Stimulated activated naive CD8-positive, alpha-beta T cell treated with anti-CD3 and anti-CD28 coated beads, Interleukin-15, Interleukin-2, amounts not matched to agents 100 ng/mL and 50 ng/mL, for 24 hours (primary cell): ENCODE results near the gene EGF.

Experiments
- H3K27ac Mint-ChIP-seq: one replicate; pipeline ENCODE4 v1.8.0; 2021; ENCODE audit warnings: mild to moderate bottlenecking, mixed read lengths
- H3K27me3 Mint-ChIP-seq: one replicate; pipeline ENCODE4 v1.8.0; 2021; ENCODE audit warnings: mixed read lengths
- H3K36me3 Mint-ChIP-seq: one replicate; pipeline ENCODE4 v1.8.0; 2021; ENCODE audit warnings: low read depth, mixed read lengths
- H3K4me1 Mint-ChIP-seq: one replicate; pipeline ENCODE4 v1.8.0; 2021; ENCODE audit warnings: low read depth, mixed read lengths
- H3K4me3 Mint-ChIP-seq: one replicate; pipeline ENCODE4 v1.8.0; 2021; ENCODE audit warnings: mild to moderate bottlenecking, mixed read lengths
- H3K9me3 Mint-ChIP-seq: one replicate; pipeline ENCODE4 v1.8.0; 2021; ENCODE audit warnings: mixed read lengths

The EGF gene

DNA sequence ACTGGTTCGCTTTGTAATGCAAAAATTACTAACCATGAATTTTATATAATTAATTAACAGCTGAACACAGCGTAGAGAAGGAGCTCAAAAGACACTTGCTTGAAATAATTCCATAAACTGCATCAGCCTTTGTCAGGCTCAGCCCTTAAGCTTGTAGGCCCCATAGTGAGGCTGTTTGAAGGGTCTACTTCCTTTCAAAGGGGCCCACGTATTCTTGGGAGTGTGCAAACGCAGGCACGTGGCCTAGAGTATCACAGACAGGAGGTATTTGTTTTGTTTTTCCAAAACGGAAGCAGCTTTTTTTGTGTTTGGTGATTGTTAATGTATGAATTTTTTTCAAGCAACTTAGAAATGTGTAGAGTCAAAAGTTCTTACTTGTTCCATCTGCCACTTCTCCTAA, 25.6 kb upstream of the EGF start:
- H3K36me3 Mint-ChIP-seq, result no peaks in the 10 kb centered on the region
- H3K9me3 Mint-ChIP-seq, result no peaks in the 10 kb centered on the region
- H3K27me3 Mint-ChIP-seq, result peaks cover 3% of the 10 kb centered on the region
- no peak overlapping the region for H3K27ac Mint-ChIP-seq
- no peak overlapping the region for H3K4me3 Mint-ChIP-seq
- no peaks in the 10 kb centered on the region for H3K4me1 Mint-ChIP-seq

DNA sequence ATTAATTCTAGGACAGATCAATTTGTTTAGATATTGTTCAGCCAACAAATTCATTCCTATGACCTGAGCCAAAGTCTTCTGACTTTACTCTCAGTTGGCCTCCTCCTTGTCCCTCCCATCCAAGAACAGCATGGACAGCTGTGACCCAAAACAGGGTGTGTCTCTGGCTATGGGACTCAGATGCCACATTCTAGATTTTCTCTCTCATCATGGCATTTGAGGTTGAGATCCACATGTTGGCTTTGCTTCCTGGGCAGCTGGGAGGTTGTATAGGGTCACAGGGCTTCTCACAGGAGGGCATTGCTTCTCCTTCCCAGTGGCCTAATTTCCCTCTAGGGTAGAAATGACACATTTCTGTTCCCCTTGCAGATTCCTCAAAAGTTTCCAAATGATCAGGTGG, 22.6 kb upstream of the EGF start:
- Mint-ChIP-seq H3K36me3 (no peaks in the 10 kb centered on the region), H3K9me3 (no peaks in the 10 kb centered on the region)

DNA sequence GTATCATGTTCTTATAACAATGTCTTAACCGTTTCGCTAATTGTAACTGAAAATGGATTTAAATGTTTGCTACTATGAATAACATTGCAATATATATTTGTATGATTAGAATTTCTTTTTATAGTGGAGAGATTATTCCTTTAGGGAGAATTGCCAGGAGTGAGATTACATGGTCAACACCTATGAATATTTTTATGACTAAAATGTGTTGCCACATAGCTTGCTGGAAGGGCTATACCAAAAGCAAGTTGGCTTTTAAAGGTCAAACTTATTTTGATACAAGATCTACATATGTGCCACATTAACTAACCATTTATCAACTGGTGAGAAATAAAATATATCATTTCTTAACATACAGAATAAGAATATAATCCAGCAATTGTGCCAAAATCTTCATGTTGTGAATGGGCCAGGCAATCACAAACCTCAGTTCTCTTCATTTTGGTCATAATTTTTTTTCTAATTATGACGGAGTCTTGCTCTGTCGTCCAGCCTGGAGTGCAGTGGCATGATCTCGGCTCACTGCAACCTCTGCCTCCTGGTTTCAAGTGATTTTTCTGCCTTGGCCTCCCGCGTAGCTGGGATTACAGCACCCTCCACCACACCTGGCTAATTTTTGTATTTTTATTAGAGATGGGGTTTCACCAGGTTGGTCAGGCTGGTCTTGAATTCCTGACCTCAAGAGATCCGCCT, 10.0 kb upstream of the EGF start:
- Mint-ChIP-seq H3K27me3 (peaks cover 34% of the 10 kb centered on the region), H3K4me1 (no peaks in the 10 kb centered on the region), H3K27ac (no peak overlapping the region), H3K4me3 (no peak overlapping the region), H3K36me3 (no peaks in the 10 kb centered on the region), H3K9me3 (peaks cover 9% of the 10 kb centered on the region)

More for the DNA sequence above, 22.6 kb upstream of the EGF start:
- Mint-ChIP-seq H3K4me3 (no peak overlapping the region), H3K4me1 (no peaks in the 10 kb centered on the region), H3K27ac (no peak overlapping the region), H3K27me3 (no peaks in the 10 kb centered on the region)

DNA sequence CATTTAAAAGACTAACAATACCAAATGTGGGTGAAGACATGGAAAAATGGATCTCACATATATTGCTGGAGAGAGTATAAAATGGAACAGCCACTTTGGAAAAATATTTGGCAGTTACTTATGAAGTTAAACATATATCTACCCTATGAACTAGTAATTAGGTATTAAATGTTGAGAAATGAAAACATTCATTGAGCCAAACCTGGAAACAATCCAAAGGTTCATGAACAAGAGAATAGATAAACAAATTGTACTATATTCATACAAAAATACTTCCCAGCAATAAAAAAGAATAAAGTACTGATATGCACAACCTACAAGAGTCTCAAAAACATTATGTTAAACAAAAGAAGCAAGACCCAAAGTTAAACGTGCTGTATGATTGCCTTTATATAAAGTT, 4.0 kb upstream of the EGF start:
- peaks cover 6% of the 10 kb centered on the region for H3K4me1 Mint-ChIP-seq
- H3K36me3 Mint-ChIP-seq, result no peaks in the 10 kb centered on the region
- peaks cover 55% of the 10 kb centered on the region for H3K27me3 Mint-ChIP-seq
- H3K9me3 Mint-ChIP-seq, result peaks cover 5% of the 10 kb centered on the region
- no peak overlapping the region for H3K4me3 Mint-ChIP-seq
- no peak overlapping the region for H3K27ac Mint-ChIP-seq

DNA sequence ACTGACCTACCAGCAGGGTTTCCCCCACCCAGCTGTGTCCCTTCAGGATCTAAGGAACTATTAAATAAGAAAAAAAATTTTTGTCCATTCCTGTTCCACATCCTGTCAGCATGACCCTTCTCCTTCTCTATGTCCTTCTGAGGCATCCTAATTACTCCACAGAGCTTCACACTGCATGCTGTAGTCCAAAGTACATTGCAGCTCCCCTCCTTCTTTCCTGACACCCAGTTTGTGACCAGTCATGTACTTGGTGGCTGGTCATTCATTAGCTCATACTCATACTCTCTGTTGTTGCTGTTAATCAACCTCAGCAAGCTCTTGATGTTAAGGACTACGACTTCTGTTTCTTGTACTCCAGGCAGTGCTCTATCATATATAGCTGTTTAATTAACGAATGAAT, 2.4 kb upstream of the EGF start:
- peaks cover 52% of the 10 kb centered on the region for H3K27me3 Mint-ChIP-seq
- H3K36me3 Mint-ChIP-seq, result no peaks in the 10 kb centered on the region
- H3K4me1 Mint-ChIP-seq, result peaks cover 6% of the 10 kb centered on the region
- peaks cover 5% of the 10 kb centered on the region for H3K9me3 Mint-ChIP-seq
- H3K27ac Mint-ChIP-seq, result no peak overlapping the region
- no peak overlapping the region for H3K4me3 Mint-ChIP-seq

DNA sequence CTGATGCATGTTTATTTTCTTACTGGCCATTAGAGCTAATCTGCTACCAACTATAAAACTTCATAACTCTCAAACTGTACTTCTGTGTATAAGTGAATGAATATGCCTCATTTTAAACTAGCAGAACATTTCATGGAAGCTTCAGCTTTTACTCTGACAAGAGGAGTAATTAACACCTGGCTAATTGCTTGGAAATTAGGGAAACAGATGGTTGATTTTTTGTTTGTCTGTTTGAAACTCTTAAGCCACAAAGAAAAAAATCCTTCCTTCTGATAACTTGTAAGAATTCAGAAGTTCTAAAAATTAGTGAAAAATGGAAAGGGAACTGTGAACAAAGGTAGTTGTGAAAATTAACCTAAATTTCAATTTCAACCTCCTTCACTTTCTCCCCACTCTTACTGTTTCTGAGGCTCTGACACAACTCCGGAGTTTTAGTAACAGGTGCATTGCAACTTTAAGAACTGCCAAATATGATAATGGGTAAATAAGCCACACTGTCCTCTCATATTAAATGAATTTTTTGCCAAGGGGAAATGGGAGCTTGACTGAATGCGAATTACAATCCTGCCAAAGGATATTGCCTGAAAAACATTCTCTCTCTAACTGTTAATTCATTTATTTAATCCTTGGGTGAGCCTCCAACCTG, 1.0 kb downstream of the EGF start:
- Mint-ChIP-seq H3K36me3 (no peaks in the 10 kb centered on the region), H3K27me3 (peaks cover 34% of the 10 kb centered on the region), H3K27ac (no peak overlapping the region), H3K9me3 (no peaks in the 10 kb centered on the region), H3K4me3 (no peak overlapping the region), H3K4me1 (peaks cover 6% of the 10 kb centered on the region)

DNA sequence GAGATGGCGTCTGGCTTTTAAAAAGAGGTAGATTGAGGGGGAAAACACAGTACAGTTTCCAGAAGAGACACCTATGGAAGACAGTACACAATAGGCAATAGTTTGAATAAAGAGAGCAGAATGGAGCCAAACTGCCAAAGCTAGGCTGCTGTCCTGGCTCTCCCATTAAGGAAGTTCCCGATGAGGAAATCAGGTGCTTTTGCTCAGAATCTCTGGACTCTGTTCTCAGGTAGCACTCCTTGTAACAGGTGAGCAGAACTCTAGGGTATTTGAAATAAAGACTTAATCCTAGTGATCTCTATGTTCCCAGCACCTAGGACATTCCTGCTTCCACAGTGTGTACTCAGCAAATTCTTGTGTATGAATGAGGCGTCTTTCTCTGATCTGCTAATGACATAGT, 1.6 kb downstream of the EGF start:
- H3K36me3 Mint-ChIP-seq, result no peaks in the 10 kb centered on the region
- peaks cover 6% of the 10 kb centered on the region for H3K4me1 Mint-ChIP-seq
- H3K27ac Mint-ChIP-seq, result no peak overlapping the region
- peaks cover 30% of the 10 kb centered on the region for H3K27me3 Mint-ChIP-seq
- H3K4me3 Mint-ChIP-seq, result no peak overlapping the region
- H3K9me3 Mint-ChIP-seq, result no peaks in the 10 kb centered on the region

DNA sequence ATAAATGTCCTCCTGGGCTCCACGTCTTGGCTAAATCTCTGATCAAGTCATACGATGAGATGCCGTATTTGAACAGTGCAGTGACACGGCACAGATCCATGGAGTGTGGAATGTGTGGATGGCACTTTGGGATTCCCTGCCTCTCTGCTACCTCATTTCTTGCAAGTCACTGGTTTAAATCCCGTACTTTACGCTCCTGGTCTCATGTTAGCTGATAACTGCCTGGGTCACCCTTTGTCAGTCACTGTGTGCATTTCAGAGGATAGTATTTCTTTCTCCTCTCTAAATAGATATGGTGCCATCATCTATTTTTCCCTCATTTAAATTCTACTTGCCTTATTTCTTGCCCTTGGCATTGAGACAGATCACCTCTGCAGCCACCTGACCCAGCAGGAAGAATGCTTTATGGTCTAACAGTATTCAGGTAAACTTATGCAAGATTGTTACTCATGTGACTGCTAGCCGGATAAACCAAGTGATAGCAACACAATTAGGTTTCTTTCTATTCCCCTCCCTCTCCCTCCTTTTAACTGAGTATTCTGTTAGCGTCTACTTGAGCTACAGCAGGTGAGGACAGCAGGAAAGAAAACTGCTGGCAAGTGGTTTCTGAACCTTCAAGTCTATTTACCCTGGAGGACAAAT, 2.8 kb downstream of the EGF start:
- H3K9me3 Mint-ChIP-seq, result no peaks in the 10 kb centered on the region
- H3K27ac Mint-ChIP-seq, result no peak overlapping the region
- peaks cover 6% of the 10 kb centered on the region for H3K4me1 Mint-ChIP-seq
- no peak overlapping the region for H3K4me3 Mint-ChIP-seq
- H3K36me3 Mint-ChIP-seq, result no peaks in the 10 kb centered on the region
- H3K27me3 Mint-ChIP-seq, result peaks cover 23% of the 10 kb centered on the region

DNA sequence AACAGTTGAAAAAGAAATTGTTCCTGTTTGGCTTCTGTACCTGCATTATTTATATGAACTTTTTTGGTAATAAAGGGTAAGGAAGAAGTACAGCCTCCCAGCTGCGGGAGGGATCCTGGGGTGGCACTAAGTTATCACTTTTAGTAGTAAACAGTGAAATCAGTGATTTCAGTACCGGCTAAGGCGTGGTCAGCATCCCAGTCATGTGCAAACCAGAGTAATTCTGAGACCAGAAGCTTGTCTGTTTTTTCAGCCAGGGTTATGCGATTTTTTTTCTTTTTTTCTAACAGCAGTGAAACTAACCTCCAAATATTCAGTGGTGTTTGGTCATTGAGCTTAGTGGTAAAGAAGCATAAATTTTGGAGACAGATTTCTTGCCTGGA, 3.3 kb downstream of the EGF start:
- peaks cover 23% of the 10 kb centered on the region for H3K27me3 Mint-ChIP-seq
- peaks cover 6% of the 10 kb centered on the region for H3K4me1 Mint-ChIP-seq
- no peak overlapping the region for H3K27ac Mint-ChIP-seq
- H3K4me3 Mint-ChIP-seq, result no peak overlapping the region
- H3K9me3 Mint-ChIP-seq, result no peaks in the 10 kb centered on the region
- no peaks in the 10 kb centered on the region for H3K36me3 Mint-ChIP-seq

DNA sequence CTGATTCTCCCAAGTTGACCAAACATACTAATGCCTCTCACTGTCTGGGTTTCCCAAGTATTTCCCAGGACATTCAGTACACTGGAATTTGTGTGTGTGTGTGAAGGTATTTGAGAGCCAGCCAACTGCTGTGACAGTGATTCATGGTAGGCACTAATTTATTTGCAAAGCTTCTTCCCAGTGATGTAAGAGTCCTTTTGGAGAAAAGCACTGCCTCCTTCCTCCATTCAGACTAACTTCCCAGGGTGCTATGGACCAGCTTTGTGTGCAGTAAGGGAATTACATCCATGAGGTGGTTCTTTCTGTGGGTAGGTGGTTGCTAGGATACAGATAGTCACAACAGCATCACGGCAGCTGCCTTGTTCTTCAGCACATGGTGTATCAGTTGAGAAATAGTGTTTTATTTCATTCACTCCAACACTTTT, 8.7 kb downstream of the EGF start:
- H3K27ac Mint-ChIP-seq, result no peak overlapping the region
- no peaks in the 10 kb centered on the region for H3K36me3 Mint-ChIP-seq
- H3K9me3 Mint-ChIP-seq, result no peaks in the 10 kb centered on the region
- peaks cover 4% of the 10 kb centered on the region for H3K27me3 Mint-ChIP-seq
- no peak overlapping the region for H3K4me3 Mint-ChIP-seq
- no peaks in the 10 kb centered on the region for H3K4me1 Mint-ChIP-seq

DNA sequence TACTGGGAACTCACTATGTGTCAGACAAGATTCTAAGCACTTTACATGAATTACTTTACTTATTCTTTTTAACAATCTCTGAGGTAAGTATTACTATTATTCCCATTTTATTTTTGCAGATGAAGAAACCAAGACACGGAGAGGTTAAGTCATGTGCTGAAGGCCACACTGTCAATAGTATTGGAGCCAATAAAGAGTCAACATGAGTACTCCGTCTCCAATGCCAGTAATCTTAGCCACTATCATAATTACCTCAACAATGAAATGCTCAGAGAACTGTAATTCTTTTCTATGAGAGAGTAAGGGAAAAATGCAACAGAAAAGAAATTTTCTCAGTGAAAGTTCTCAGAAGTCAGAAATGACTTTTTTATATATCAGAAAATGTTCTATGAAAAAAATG, 12.7 kb downstream of the EGF start:
- Mint-ChIP-seq H3K4me3 (no peak overlapping the region), H3K27me3 (peaks cover 4% of the 10 kb centered on the region), H3K4me1 (no peaks in the 10 kb centered on the region), H3K27ac (no peak overlapping the region), H3K9me3 (no peaks in the 10 kb centered on the region), H3K36me3 (no peaks in the 10 kb centered on the region)

DNA sequence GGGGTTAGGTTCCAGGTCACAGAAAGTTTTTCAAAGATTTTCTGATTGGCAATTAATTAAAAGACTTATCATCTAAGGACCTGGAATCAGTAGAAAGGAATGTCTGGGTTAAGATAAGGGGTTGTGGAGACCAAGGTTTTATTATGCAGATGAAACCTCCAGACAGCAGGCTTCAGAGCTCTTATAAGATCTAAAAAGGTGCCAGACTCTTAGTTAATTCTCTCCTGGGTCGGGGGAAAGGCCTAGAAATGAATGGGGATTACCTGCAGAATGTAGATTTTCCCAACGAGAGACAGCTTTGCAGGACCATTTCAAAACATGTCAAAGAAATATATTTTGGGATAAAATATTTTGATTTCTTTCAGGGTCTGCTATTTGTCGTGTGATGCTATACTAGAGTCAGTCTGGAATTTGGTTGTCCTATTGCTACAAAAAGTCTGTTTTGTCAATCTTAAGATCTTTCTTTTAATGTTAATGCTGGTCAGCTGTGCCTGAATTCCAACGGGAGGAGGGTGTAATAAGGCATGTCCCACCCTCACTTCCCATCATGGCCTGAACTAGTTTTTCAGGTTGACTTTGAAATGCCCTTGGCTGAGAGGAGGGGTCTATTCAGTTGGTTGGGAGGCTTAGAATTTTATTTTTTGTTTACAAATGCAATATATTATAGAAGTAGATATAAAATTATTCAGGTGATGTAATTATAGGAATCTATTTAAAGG, 15.8 kb downstream of the EGF start:
- Mint-ChIP-seq H3K27ac (no peak overlapping the region), H3K4me1 (no peaks in the 10 kb centered on the region), H3K9me3 (no peaks in the 10 kb centered on the region), H3K27me3 (peaks cover 4% of the 10 kb centered on the region), H3K36me3 (no peaks in the 10 kb centered on the region), H3K4me3 (no peak overlapping the region)

DNA sequence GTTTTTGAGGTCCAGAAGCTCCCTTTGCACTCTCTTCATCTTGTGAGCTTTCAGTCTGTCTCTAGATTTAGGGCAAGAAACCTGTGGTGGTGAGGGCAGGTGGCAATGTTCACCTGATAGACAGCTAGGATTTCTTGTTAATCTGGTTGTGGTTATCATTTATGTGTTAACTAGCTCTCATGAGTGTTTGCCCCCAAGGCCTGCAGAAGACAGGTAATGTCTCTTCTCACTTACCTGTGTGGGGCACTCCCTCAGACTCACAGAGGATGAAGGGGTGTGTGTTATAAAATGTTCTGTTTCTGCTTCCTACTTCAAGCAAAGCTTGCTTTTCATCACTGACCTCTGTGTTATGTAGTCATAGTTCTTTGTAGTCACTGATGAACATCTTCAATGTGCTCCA, 17.8 kb downstream of the EGF start:
- no peaks in the 10 kb centered on the region for H3K9me3 Mint-ChIP-seq
- H3K27me3 Mint-ChIP-seq, result no peaks in the 10 kb centered on the region
- H3K27ac Mint-ChIP-seq, result no peak overlapping the region
- no peaks in the 10 kb centered on the region for H3K36me3 Mint-ChIP-seq
- H3K4me3 Mint-ChIP-seq, result no peak overlapping the region
- no peaks in the 10 kb centered on the region for H3K4me1 Mint-ChIP-seq

DNA sequence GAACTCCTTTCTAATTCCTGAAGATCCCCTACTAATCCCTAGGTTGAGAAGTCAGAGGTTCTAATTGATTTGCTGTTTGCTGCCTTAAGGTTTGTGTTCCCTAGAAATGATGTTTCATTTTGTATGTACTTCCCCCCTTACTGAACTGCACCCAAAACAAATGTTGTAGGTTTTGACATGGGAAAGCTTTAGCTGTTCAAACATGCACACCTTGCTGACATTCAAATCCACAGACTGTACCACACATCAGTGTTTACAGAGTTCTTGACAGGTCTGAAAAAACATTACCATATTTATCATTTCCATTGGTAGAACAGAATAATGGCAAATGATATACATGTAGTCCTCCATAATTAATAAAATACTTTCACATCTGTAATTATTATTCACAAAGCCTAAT, 18.2 kb downstream of the EGF start:
- H3K36me3 Mint-ChIP-seq, result no peaks in the 10 kb centered on the region
- no peak overlapping the region for H3K4me3 Mint-ChIP-seq
- no peaks in the 10 kb centered on the region for H3K4me1 Mint-ChIP-seq
- H3K27me3 Mint-ChIP-seq, result no peaks in the 10 kb centered on the region
- H3K9me3 Mint-ChIP-seq, result no peaks in the 10 kb centered on the region
- H3K27ac Mint-ChIP-seq, result no peak overlapping the region

DNA sequence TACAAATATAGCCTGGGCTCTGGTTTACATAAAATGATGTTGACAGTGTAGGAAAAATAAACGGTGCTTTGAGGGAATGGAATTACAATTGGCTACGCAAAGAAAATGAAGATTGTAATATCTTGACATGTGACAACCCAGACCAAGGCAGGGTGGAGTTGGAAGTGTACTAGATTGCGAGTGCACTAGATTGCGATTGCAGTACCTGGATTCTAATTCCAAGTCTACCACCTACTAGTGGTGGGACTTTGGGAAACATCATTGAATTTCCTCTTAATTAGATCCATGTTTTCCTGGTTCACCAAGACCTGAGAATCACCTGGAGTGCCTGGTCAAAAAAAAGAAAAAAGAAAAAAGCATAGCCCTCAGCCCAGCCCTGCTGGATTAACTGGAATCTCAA, 18.6 kb downstream of the EGF start:
- H3K4me3 Mint-ChIP-seq, result no peak overlapping the region
- H3K27me3 Mint-ChIP-seq, result no peaks in the 10 kb centered on the region
- H3K9me3 Mint-ChIP-seq, result no peaks in the 10 kb centered on the region
- H3K36me3 Mint-ChIP-seq, result no peaks in the 10 kb centered on the region
- no peaks in the 10 kb centered on the region for H3K4me1 Mint-ChIP-seq
- no peak overlapping the region for H3K27ac Mint-ChIP-seq
